HG03060 (cell line): ENCODE measurements around the gene CDH18.

Source experiments
- ATAC-seq: cut with Tn5 transposase; IDR thresholded peaks from one replicate; pipeline ENCODE4 v1.9.1; 2021; ENCODE audit warnings: low read depth, moderate number of reproducible peaks; ENCODE audit not compliant: unreplicated experiment

The CDH18 gene

DNA sequence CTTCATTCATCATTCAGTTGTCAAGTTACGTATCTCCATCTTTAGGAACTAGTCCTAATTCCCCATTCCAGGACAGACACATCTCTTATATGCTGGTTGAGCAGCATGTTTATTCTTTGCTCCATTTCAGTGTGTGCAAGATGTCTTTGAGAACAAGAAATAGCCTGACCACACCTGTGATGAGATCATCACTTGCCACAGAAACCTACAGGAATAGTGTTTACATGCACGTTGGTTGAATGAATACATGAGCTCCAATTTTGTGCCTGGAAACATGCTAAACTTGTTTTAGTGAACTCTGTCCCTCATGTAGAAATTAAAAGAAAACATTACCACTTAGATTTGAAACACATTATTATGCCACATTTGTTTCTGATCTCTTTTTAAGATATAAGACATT, 489.1 kb downstream of the CDH18 start:
- ATAC-seq, result no peak

DNA sequence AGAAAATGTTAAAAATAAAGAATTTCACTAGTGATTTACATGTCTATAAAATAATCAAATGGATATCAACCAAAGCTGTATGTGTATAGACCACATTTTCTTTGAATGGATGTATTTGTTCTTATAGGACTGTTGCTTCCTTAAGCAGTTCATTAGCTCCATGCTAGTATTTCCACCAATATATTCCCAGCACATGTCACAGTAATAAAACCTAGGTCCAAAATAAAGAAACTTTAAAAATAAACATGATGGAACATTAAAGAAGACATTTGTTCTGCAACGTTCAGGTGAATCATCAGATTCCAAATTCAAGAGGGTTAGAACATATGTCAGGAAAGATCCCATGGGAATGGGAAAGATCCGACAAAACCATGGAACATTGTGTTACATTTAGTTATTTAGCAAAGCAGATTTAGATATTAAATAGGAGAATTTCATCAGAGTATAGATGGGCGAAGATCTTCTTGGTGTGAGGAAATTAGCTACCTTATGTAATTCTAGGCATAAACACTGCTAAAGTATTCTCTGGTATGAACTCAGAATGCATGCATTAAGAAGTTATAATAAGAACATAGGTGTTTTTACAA, 490.7 kb downstream of the CDH18 start:
- no peak for ATAC-seq

DNA sequence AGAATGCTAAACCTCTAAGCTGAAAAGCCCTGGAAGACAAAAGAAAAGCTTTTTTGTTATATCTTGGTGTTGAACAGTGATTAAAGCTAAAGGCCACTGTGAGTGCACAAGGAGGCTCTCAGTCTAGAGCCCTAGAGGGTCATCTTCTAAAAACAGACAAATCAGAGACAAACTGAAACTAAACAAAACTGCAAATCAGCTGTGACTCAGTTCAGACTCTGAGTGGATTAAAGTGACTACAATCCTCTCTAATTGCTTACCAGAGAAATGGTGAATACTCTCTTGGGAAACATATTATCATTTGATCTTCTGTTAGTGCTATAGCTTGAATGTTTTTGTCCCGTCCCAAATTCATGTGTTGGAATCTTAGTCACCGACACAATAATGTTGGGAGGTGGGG, 491.9 kb downstream of the CDH18 start:
- ATAC-seq, result no peak

DNA sequence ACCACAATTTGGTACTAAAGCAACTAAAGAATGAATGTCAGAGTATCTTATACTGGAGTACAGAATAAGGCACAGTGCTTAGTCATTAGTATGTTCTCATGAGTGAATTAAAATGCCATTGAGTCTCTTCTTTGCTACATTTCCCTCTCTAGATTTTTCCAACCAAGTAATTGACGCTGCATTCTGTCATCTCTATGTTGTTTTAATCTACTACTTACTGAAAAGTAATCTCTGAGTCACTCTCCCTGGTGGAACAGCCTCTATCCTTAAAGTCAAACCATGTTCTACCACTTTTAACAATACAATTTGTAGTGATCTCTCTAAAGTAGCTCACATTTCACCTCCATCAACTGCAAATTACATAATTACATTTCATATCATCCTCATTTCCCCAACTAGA, 495.1 kb downstream of the CDH18 start:
- ATAC-seq, result no peak

DNA sequence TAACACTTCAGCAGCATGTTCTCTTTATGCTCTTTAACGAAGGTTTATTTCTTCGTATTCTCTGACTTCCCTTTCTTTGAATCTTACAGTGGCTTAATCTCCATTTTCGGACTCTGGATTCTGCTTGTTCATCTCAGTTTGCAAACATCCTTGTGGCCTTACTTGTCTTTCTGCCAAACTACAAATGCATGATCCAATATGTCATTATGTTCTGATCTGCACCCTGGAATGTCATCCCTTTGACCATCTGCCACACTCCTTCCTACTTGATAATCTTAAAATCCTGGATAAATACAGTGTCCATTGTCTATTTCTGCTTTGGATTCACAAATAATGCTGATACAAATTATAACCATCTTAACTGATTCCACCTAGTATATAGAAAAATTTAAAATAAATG, 499.2 kb downstream of the CDH18 start:
- ATAC-seq, result no peak

DNA sequence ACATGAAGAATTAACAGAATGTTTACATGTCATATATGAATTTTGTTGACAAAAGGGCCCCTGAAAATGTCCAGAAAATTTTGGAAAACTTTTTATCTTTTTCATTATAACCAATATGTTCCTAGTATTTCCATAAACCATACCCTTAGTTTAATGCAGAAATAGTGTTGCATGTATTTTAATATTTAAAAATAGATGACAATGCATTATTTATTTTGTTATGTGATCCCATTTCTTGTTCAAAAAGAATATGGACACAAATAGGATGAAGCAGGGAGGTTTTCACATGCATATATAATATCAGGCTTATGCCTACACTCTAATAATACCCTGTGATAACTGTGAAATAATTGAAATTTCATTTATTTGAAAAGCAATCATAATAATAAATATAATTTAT, 500.5 kb downstream of the CDH18 start:
- ATAC-seq, result no peak

DNA sequence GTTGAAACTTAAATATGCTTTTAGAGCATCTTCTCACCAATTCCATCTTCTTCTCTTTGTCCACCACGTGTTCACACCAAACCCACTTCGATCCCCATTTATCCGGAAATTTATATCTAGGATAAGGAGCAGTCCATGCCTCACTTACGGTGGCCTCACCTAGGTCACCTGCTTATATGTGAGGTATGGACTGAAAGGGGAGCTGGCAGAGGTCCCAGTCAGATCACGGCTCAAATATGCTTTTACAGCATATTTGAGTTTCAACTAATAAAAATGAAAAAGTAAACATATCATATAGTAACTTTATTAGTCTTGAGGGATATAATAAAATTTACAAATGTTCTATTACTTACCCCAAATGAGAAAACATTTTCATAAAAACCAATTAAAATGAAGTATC, 508.4 kb downstream of the CDH18 start:
- ATAC-seq, result no peak

DNA sequence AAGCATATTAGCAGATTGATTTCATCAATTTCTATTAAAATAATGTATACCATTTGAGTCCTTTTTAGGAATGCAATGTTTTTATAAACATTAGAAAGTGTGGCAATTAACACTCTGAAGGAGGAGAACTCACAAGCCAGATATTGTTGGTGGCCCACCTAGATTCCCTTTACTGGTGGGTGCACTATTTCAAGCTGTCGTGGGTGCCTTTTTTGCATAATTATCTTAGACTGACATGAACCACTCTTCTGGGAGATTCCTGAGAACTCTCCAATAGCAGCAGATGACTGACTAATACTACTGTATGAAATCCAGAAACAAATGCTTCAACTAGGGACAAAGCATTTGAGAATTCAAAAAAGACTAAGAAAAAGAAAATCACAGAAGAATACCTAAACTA, 526.0 kb downstream of the CDH18 start:
- no peak for ATAC-seq

DNA sequence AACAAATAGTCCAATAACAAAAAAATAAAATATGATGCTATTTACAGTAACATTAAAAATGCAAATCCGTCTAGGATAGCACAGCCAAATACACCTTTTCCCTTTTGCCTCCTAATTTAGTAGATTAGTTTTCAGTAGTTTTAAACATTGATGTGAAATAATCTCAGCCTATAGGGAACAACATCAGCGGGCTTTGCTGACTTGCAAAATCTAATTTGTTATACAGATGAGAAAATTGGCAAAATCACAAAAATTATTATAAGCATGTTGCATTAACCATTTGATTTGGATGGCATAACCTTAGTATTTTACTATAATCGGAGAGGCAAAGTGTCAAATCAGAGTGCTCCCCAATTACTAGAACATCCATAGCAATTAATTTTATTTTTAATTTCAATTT, 563.5 kb downstream of the CDH18 start:
- no peak for ATAC-seq
